ENCODE results near the gene MAN1C1. TPM values are rescaled to one million over a fixed set of nuclear protein-coding genes. Genes with fewer than 3 reads are reported as not detected.
"Not testable (repeated sequence)": the region's sequence is repeated elsewhere in the genome, so short reads cannot be mapped to it uniquely, and the experiment has no call there.

MAN1C1 gene
- total RNA-seq, 1 experiment from 2014 or later, result 9.3 TPM

DNA sequence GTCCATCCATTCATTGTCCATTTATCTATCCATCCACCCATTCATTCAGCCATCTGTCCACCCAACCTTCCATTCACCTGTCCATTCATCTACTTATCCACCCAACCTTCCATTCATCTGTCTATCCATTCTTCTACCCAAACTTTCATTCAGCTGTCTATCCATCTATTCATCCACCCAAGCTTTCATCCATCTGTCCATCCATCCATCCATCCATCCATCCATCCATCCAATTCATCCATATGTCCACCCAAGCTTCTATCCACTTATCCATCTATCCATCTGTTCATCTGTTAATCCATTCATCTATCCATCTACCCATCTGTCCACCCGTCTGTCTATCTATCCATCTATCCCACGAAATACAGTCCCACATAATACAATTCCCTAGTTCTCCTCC, 21.6 kb upstream of the MAN1C1 start:
- H2BK12ac ChIP-seq (ENCODE audit: insufficient read length, low read depth, low read length), result no peak overlapping the region
- no peak overlapping the region for H3T11ph ChIP-seq (ENCODE audit: low read length)
- H3K18ac ChIP-seq (ENCODE audit: insufficient read length, low read depth, low read length), result no peak overlapping the region
- H3K4me3 Mint-ChIP-seq, result no peak overlapping the region
- peaks cover 9% of the 10 kb centered on the region for H3K27me3 Mint-ChIP-seq (ENCODE audit: low read depth)
- H3K79me2 ChIP-seq (ENCODE audit: insufficient read depth, low read length), result no peaks in the 10 kb centered on the region
- H2AFZ ChIP-seq (ENCODE audit: low read length), result no peak overlapping the region
- H2BK120ac ChIP-seq (ENCODE audit: low read depth, low read length, poor library complexity, severe bottlenecking), result no peak overlapping the region
- no peak overlapping the region for H3K23ac ChIP-seq (ENCODE audit: insufficient read length, low read depth, low read length)
- H2BK5ac ChIP-seq (ENCODE audit: insufficient read length, low read length), result no peak overlapping the region
- H3K4ac ChIP-seq (ENCODE audit: low read depth, low read length), result no peak overlapping the region
- TF ChIP-seq, protein P1, sequence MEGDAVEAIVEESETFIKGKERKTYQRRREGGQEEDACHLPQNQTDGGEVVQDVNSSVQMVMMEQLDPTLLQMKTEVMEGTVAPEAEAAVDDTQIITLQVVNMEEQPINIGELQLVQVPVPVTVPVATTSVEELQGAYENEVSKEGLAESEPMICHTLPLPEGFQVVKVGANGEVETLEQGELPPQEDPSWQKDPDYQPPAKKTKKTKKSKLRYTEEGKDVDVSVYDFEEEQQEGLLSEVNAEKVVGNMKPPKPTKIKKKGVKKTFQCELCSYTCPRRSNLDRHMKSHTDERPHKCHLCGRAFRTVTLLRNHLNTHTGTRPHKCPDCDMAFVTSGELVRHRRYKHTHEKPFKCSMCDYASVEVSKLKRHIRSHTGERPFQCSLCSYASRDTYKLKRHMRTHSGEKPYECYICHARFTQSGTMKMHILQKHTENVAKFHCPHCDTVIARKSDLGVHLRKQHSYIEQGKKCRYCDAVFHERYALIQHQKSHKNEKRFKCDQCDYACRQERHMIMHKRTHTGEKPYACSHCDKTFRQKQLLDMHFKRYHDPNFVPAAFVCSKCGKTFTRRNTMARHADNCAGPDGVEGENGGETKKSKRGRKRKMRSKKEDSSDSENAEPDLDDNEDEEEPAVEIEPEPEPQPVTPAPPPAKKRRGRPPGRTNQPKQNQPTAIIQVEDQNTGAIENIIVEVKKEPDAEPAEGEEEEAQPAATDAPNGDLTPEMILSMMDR (conservative IDR thresholded peaks at IDR 0.05), result no peak
- H3K4me2 ChIP-seq (ENCODE audit: insufficient read depth, insufficient read length, low read length), result no peak overlapping the region
- H3K27me3 ChIP-seq (ENCODE audit: insufficient read depth, low read length), result no peaks in the 10 kb centered on the region
- H4K5ac ChIP-seq (ENCODE audit: insufficient read length, low read depth, low read length), result no peak overlapping the region
- no peak overlapping the region for H4K91ac ChIP-seq (ENCODE audit: insufficient read length, low read depth, low read length)
- H3K9me3 Mint-ChIP-seq, result peaks cover 0 to 4% of the 10 kb centered on the region in 2 experiments; a peak in 1 of 5 replicates
- H3K36me3 Mint-ChIP-seq (ENCODE audit: insufficient read depth in 1 of 3, low read depth in 3 of 3), result no peaks in the 10 kb centered on the region; a peak in 1 of 7 replicates
- H3K4me1 ChIP-seq (ENCODE audit: insufficient read depth, low read length), result no peaks in the 10 kb centered on the region
- H2BK15ac ChIP-seq (ENCODE audit: low read depth, low read length), result no peak overlapping the region
- DNase-seq, result no peak
- no peaks in the 10 kb centered on the region for H3K23me2 ChIP-seq (ENCODE audit: insufficient read length, low read depth, low read length, poor library complexity, severe bottlenecking)
- WGBS (ENCODE audit: extremely low coverage, insufficient read length, low lambda C conversion rate), result no CpG with 5 or more reads among the region's 2 CpGs
- H4K8ac ChIP-seq (replicated peaks; ENCODE audit: insufficient read length, low read depth, low read length), result no peak overlapping the region
- no peak overlapping the region for H3K27ac ChIP-seq (ENCODE audit: insufficient read length, low read depth, low read length)
- H3K79me1 ChIP-seq (ENCODE audit: insufficient read depth, low read depth, low read length, poor library complexity, severe bottlenecking), result no peaks in the 10 kb centered on the region
- H2AK5ac ChIP-seq (ENCODE audit: insufficient read length, low read length), result no peak overlapping the region
- peaks cover 4 to 8% of the 10 kb centered on the region in 2 experiments; a peak in 3 of 4 replicates for H3K4me1 Mint-ChIP-seq
- H3K27ac Mint-ChIP-seq, result no peak overlapping the region
- H2BK20ac ChIP-seq (ENCODE audit: low read depth, low read length, poor library complexity, severe bottlenecking), result no peak overlapping the region
- no peak overlapping the region for H3K9ac ChIP-seq (ENCODE audit: extremely low read depth, insufficient read length, low read length)
- H3K9me3 ChIP-seq (ENCODE audit: control insufficient read depth, low read depth, low read length), result no peaks in the 10 kb centered on the region
- no peaks in the 10 kb centered on the region for H4K20me1 ChIP-seq (ENCODE audit: control insufficient read depth, insufficient read depth, insufficient read length)
- no peak overlapping the region for H3K56ac ChIP-seq (ENCODE audit: insufficient read length, low read depth, low read length)
- H3K14ac ChIP-seq (ENCODE audit: insufficient read depth, low read length), result no peak overlapping the region

DNA sequence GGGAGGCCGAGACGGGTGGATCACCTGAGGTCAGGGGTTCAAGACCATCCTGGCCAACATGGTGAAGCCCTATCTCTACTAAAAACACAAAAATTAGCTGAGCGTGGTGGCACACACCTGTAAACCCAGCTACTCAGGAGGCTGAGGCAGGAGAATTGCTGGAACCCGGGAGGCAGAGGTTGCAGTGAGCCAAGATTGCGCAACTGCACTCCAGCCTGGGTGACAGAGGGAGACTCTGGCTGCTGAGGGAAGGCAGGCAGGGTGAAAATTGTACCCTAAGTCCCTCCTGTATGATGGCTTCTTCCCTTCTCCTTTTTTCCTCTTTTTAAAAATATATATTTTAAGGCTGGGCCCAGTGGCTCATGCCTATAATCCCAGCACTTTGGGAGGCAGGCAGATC, 19.9 kb upstream of the MAN1C1 start:
- H4K8ac ChIP-seq (replicated peaks; ENCODE audit: insufficient read length, low read depth, low read length); H3K36me3 Mint-ChIP-seq (ENCODE audit: insufficient read depth in 1 of 3, low read depth in 3 of 3); H2BK15ac ChIP-seq (ENCODE audit: low read depth, low read length); H3K23ac ChIP-seq (ENCODE audit: insufficient read length, low read depth, low read length); H3K56ac ChIP-seq (ENCODE audit: insufficient read length, low read depth, low read length); H2BK5ac ChIP-seq (ENCODE audit: insufficient read length, low read length); H3K79me1 ChIP-seq (ENCODE audit: insufficient read depth, low read depth, low read length, poor library complexity, severe bottlenecking); H3K4ac ChIP-seq (ENCODE audit: low read depth, low read length); H2BK120ac ChIP-seq (ENCODE audit: low read depth, low read length, poor library complexity, severe bottlenecking); H3K4me3 Mint-ChIP-seq; H3K4me2 ChIP-seq (ENCODE audit: insufficient read depth, insufficient read length, low read length); H2BK12ac ChIP-seq (ENCODE audit: insufficient read length, low read depth, low read length); H2AFZ ChIP-seq (ENCODE audit: low read length); H3K27ac Mint-ChIP-seq; H4K91ac ChIP-seq (ENCODE audit: insufficient read length, low read depth, low read length); H3K18ac ChIP-seq (ENCODE audit: insufficient read length, low read depth, low read length); H3T11ph ChIP-seq (ENCODE audit: low read length); DNase-seq; H3K27me3 ChIP-seq (ENCODE audit: insufficient read depth, low read length); H3K27ac ChIP-seq (ENCODE audit: insufficient read length, low read depth, low read length); H3K9me3 Mint-ChIP-seq; H2BK20ac ChIP-seq (ENCODE audit: low read depth, low read length, poor library complexity, severe bottlenecking); H3K79me2 ChIP-seq (ENCODE audit: insufficient read depth, low read length); H3K14ac ChIP-seq (ENCODE audit: insufficient read depth, low read length); H3K9ac ChIP-seq (ENCODE audit: extremely low read depth, insufficient read length, low read length); H3K9me3 ChIP-seq (ENCODE audit: control insufficient read depth, low read depth, low read length); H4K20me1 ChIP-seq (ENCODE audit: control insufficient read depth, insufficient read depth, insufficient read length); H2AK5ac ChIP-seq (ENCODE audit: insufficient read length, low read length); H3K23me2 ChIP-seq (ENCODE audit: insufficient read length, low read depth, low read length, poor library complexity, severe bottlenecking); H3K4me1 ChIP-seq (ENCODE audit: insufficient read depth, low read length); H3K4me1 Mint-ChIP-seq; H4K5ac ChIP-seq (ENCODE audit: insufficient read length, low read depth, low read length): not testable (repeated sequence)
- H3K27me3 Mint-ChIP-seq (ENCODE audit: low read depth), result peaks cover 12% of the 10 kb centered on the region
- WGBS (ENCODE audit: extremely low coverage, insufficient read length, low lambda C conversion rate), result no CpG with 5 or more reads among the region's 5 CpGs
